TTC549 (cell line): Measurements from ENCODE around the gene STK10.

ENCODE experiments used
- FAIRE-seq: peaks from 2 replicates; lab custom pipeline; 2012; peaks lifted over from hg19 to GRCh38; lab: Jason Lieb, UNC

STK10 gene

GRCh38 chr5:172086194-172086975 is 101.6 kb downstream of the STK10 start:
- FAIRE-seq, result no peak

- no peak for FAIRE-seq
Observed at GRCh38 chr5:172085738-172086137, 102.3 kb downstream of the STK10 start.

- no peak for FAIRE-seq
Observed at GRCh38 chr5:172082180-172082579, 105.8 kb downstream of the STK10 start.

GRCh38 chr5:172079876-172080275 is 108.1 kb downstream of the STK10 start:
- FAIRE-seq, result no peak

GRCh38 chr5:172078726-172079345 is 109.2 kb downstream of the STK10 start:
- FAIRE-seq, result no peak

GRCh38 chr5:172077664-172078425 is 110.2 kb downstream of the STK10 start:
- FAIRE-seq, result no peak

- no peak for FAIRE-seq
Observed at GRCh38 chr5:172076761-172077244, 111.2 kb downstream of the STK10 start.

GRCh38 chr5:172075656-172076055 is 112.4 kb downstream of the STK10 start:
- FAIRE-seq, result no peak

GRCh38 chr5:172074896-172075295 is 113.1 kb downstream of the STK10 start:
- no peak for FAIRE-seq

- no peak for FAIRE-seq
Observed at GRCh38 chr5:172071309-172071875, 116.6 kb downstream of the STK10 start.

GRCh38 chr5:172065431-172066065 is 122.5 kb downstream of the STK10 start:
- no peak for FAIRE-seq

- no peak for FAIRE-seq
Observed at GRCh38 chr5:172064766-172065165, 123.3 kb downstream of the STK10 start.

- FAIRE-seq, result no peak
Observed at GRCh38 chr5:172064358-172064757, 123.7 kb downstream of the STK10 start.

GRCh38 chr5:172063463-172064235 is 124.4 kb downstream of the STK10 start:
- no peak for FAIRE-seq

GRCh38 chr5:172059661-172060100 is 128.3 kb downstream of the STK10 start:
- no peak for FAIRE-seq

GRCh38 chr5:172058088-172058487 is 129.9 kb downstream of the STK10 start:
- FAIRE-seq, result no peak

- FAIRE-seq, result no peak
Observed at GRCh38 chr5:172055996-172056395, 132.0 kb downstream of the STK10 start.

GRCh38 chr5:172055421-172055820 is 132.6 kb downstream of the STK10 start:
- FAIRE-seq, result no peak

- no peak for FAIRE-seq
Observed at GRCh38 chr5:172054611-172055153, 133.3 kb downstream of the STK10 start.

- FAIRE-seq, result no peak
Observed at GRCh38 chr5:172052450-172053236, 135.4 kb downstream of the STK10 start.
